Peyer's patch (tissue), 4 donors: Measurements from ENCODE around the gene SETD1A. TPM values are rescaled to one million over a fixed set of nuclear protein-coding genes. Genes with fewer than 3 reads are reported as not detected.

Experiments used
- DNase-seq, 3 donors: peaks; one replicate each; pipeline ENCODE4 v3.0.0-alpha.2; 2017 to 2019
- H3K27ac ChIP-seq, 4 donors: fragments of 200-600 bp; sonication (generic); one replicate each; pipeline ENCODE4 v1.5.1; 2016 to 2019
- H3K27me3 ChIP-seq, 2 donors: fragments of 200-600 bp; sonication (generic); one replicate each; pipeline ENCODE4 v1.5.1; 2019
- H3K36me3 ChIP-seq, 3 donors: fragments of 200-600 bp; sonication (generic); one replicate each; pipeline ENCODE4 v1.5.1; 2016 to 2019
- H3K4me1 ChIP-seq, 4 donors: fragments of 200-600 bp; sonication (generic); one replicate each; pipeline ENCODE4 v1.5.1; 2016 to 2019
- H3K4me3 ChIP-seq, 4 donors: fragments of 200-600 bp; sonication (generic); 1 replicate in 3 of 4; 2 replicates in 1 of 4; pipeline ENCODE4 v1.5.1; 2016 to 2019; ENCODE audit warnings: mild to moderate bottlenecking in 1 of 4
- H3K9me3 ChIP-seq, 4 donors: fragments of 200-600 bp; sonication (generic); one replicate each; pipeline ENCODE4 v1.5.1; 2016 to 2019; ENCODE audit warnings: mild to moderate bottlenecking in 1 of 4
- POLR2A ChIP-seq, 2 donors: fragments of 450-650 bp; IDR thresholded peaks; one replicate each; pipeline ENCODE4 v1.5.1; 2017; ENCODE audit warnings: antibody characterized with exemption in 2 of 2, mild to moderate bottlenecking in 2 of 2, moderate library complexity in 2 of 2
- small RNA-seq, 2 donors: library from RNA; depleted of rRNA; stranded (forward); fragments of <200 nt; gene quantifications; one replicate each; pipeline ENCODE3, GENCODE V24; 2016
- total RNA-seq, 4 donors: library from RNA; depleted of rRNA; stranded (reverse); fragments of >200 nt; gene quantifications; one replicate each; pipeline ENCODE4 v1.1.0, GENCODE V29; 2016
- TF ChIP-seq, protein P1 (sequence below), 6 experiments: fragments of 450-650 bp in 4 of 6; fragments of 200-600 bp in 2 of 6; sonication (generic) in 1 of 6; IDR thresholded peaks; one replicate each; pipeline ENCODE4 v1.5.1; 2017 to 2019; ENCODE audit warnings: antibody characterized with exemption in 6 of 6, mild to moderate bottlenecking in 3 of 6, moderate library complexity in 1 of 6

SETD1A gene
- total RNA-seq, 4 donors from 2014 or later: 10.0 to 22.0 (median 16.5) TPM

DNA sequence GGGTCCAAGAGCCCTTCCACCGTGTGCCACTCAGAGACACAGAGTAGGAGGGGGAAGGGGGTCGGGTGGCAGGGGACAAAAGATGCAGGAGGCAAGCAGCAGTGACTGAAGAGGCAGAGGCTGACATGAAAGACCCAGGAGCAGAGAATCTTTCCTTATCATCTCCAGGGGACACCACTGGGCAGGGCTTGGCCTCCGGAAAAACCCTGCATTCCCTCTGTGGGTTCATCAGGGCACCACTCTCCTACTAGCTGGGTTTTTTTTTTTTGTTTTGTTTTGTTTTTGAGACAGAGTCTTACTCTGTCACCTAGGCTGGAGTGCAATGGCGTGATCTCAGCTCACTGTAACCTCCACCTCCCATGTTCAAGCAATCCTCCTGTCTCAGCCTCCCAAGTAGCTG lies 73.7 kb downstream of the SETD1A start:
- H3K27me3 ChIP-seq: no peaks in the 10 kb centered on the region
- DNase-seq: no peak
- TF ChIP-seq, protein P1, sequence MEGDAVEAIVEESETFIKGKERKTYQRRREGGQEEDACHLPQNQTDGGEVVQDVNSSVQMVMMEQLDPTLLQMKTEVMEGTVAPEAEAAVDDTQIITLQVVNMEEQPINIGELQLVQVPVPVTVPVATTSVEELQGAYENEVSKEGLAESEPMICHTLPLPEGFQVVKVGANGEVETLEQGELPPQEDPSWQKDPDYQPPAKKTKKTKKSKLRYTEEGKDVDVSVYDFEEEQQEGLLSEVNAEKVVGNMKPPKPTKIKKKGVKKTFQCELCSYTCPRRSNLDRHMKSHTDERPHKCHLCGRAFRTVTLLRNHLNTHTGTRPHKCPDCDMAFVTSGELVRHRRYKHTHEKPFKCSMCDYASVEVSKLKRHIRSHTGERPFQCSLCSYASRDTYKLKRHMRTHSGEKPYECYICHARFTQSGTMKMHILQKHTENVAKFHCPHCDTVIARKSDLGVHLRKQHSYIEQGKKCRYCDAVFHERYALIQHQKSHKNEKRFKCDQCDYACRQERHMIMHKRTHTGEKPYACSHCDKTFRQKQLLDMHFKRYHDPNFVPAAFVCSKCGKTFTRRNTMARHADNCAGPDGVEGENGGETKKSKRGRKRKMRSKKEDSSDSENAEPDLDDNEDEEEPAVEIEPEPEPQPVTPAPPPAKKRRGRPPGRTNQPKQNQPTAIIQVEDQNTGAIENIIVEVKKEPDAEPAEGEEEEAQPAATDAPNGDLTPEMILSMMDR (IDR thresholded peaks at IDR 0.05): no peak
- TF ChIP-seq POLR2A (IDR thresholded peaks at IDR 0.05): no peak
- no peak overlapping the region for H3K27ac ChIP-seq
- peaks cover 0 to 9% (median 0%) of the 10 kb centered on the region in 3 donors for H3K36me3 ChIP-seq
- H3K9me3 ChIP-seq: no peaks in the 10 kb centered on the region
- no peak overlapping the region for H3K4me3 ChIP-seq
- H3K4me1 ChIP-seq: peaks cover 0 to 18% (median 0%) of the 10 kb centered on the region in 4 donors

DNA sequence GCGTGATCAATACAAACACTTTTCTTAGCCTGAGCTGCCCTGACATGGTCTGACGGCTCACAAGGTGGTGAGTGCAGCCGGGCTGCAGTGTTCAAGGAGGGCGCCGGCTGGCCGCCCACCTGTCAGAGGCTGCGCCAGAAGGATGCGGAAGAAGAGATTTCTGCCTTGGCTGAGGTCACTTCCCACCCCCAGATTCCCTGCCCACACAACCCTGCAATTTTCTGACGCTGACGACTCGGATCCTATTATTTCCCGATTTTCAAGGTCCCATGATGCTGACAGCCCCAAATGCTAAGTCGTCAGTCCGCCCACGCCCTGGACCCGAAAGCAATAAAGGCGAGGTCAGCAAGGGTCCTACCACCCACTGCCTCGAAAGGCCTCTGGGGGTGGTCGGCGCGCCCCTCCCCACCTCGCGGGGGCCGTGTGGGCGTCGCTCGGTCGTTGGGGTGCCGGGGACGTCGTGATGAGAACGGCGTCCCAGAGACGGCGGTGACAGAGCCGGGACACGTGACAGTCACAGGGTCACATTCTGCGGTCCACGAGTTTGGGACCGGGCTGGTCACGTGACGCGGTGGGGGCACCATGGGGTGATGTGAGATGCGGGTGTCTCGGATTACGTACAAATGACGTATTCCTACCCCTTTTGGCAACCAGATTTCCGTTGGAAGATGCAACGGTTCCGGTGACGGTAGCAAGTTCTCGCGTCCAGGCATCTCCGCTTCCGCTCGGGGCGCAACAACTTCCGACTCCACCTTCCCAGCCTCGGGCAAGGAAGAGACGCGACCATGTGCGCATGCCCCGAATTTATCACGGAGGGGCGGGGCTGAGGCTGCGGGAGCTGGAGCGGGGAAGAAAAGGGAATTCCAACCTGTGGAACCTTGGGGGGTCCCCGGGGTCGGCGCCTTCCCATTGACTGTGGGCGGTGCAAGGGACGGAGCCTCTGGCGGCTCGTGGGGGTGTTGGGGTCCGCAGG lies 75.5 kb downstream of the SETD1A start, which contains the start of gene STX4:
TSS of gene STX4 (plus strand) at position 823 of the 973 bp plus-strand sequence. CDS start 248 bp downstream, outside the sequence.
- peak within 1 kb of the TSS; percentile 69 to 93 (median 92) for H3K4me3 ChIP-seq
- H3K27ac ChIP-seq: peak within 1 kb of the TSS; percentile 91 to 98 (median 96)
- H3K4me1 ChIP-seq: peaks cover 0 to 21% (median 0%) of the 10 kb centered on the region in 4 donors
- H3K27me3 ChIP-seq: no peaks in the 10 kb centered on the region
- peak; percentile 97 to 99 (median 98) for DNase-seq
- TF ChIP-seq POLR2A (IDR thresholded peaks at IDR 0.05): peak; percentile 19 to 36
- TF ChIP-seq, protein P1 (IDR thresholded peaks at IDR 0.05): peak in 1 of 6 experiments; percentile 13
- H3K9me3 ChIP-seq: no peaks in the 10 kb centered on the region
- peaks cover 0 to 14% (median 0%) of the 10 kb centered on the region in 3 donors for H3K36me3 ChIP-seq

DNA sequence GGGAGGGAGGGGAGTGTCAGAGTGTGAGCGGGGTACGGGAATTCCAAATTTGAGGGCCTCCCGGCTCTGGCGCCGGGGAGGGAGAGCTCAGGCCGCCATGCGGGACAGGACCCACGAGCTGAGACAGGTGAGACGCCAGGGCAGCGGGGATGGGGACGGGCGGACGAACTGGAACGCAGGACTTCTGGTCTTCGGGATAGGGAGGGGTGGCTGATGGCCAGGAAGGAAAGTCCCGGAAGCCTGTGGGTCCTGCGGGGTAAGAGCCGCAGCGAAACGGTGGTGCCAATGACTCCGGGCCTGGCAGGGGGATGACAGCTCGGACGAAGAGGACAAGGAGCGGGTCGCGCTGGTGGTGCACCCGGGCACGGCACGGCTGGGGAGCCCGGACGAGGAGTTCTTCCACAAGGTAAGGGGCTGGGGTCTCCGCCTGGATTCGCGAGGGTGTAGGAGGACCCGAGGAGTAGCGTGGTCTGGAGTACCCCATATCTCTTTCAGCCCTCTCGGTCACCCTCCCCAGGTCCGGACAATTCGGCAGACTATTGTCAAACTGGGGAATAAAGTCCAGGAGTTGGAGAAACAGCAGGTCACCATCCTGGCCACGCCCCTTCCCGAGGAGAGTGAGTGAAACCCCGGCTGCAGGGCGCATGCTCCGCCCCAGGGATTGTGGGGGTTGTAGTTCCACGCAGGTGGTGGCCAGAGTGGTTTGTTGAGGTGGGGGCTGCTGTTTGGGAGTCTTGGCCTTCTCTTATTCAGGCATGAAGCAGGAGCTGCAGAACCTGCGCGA lies 76.3 kb downstream of the SETD1A start:
- H3K27ac ChIP-seq: peak overlapping the region; percentile 91 to 98 (median 96)
- H3K4me3 ChIP-seq: peak overlapping the region; percentile 69 to 93 (median 92)
- H3K36me3 ChIP-seq: peaks cover 0 to 23% (median 0%) of the 10 kb centered on the region in 3 donors
- no peaks in the 10 kb centered on the region for H3K27me3 ChIP-seq
- peaks cover 0 to 21% (median 0%) of the 10 kb centered on the region in 4 donors for H3K4me1 ChIP-seq
- peak; percentile 79 to 91 for TF ChIP-seq POLR2A (IDR thresholded peaks at IDR 0.05)
- TF ChIP-seq, protein P1 (IDR thresholded peaks at IDR 0.05): no peak
- peak; percentile 95 to 97 (median 96) for DNase-seq
- no peaks in the 10 kb centered on the region for H3K9me3 ChIP-seq

Small RNA genes within 50 kb of the gene (small RNA-seq; reads per million reads assigned to genes)
- 0 reads per million in 2 donors for gene AC135048.1

Other genes starting within 250 kb of the SETD1A start
- gene PHKG2, start 209.3 kb upstream of the SETD1A start, total RNA-seq: 10 to 100 TPM; 38.9 to 94.1 (median 57.7) TPM
- gene CFAP119, start 195.7 kb upstream of the SETD1A start, total RNA-seq: 10 to 100 TPM in 1 of 4 donors, 1 to 10 TPM in 3; 2.9 to 17.3 (median 4.2) TPM
- gene RNF40, start 195.4 kb upstream of the SETD1A start, total RNA-seq: 100 to 1,000 TPM in 1 of 4 donors, 10 to 100 TPM in 3; 45.0 to 115 (median 73.0) TPM
- 10 to 100 TPM; 10.9 to 28.7 (median 19.0) TPM for gene ZNF629, start 170.5 kb upstream of the SETD1A start, total RNA-seq
- 10 to 100 TPM; 12.1 to 23.9 (median 17.8) TPM for gene BCL7C, start 63.7 kb upstream of the SETD1A start, total RNA-seq
- 1 to 10 TPM in 1 of 4 donors, not detected in 3; 1.2 TPM for gene CTF1, start 61.1 kb upstream of the SETD1A start, total RNA-seq
- 10 to 100 TPM; 25.0 to 51.2 (median 47.9) TPM for gene FBXL19, start 34.2 kb upstream of the SETD1A start, total RNA-seq
- gene ORAI3, start 8.7 kb upstream of the SETD1A start, total RNA-seq: 10 to 100 TPM; 10.7 to 25.0 (median 20.3) TPM
- 10 to 100 TPM; 38.8 to 59.1 (median 52.2) TPM for gene HSD3B7, start 27.5 kb downstream of the SETD1A start, total RNA-seq
- gene STX1B, start 52.9 kb downstream of the SETD1A start, total RNA-seq: 1 to 10 TPM in 2 of 4 donors, under 1 TPM in 1, not detected in 1; 0.18 to 1.3 (median 1.0) TPM
- gene STX4, start 75.8 kb downstream of the SETD1A start, total RNA-seq: 100 to 1,000 TPM in 3 of 4 donors, 10 to 100 TPM in 1; 60.2 to 159 (median 101) TPM
- gene ZNF668, start 116.5 kb downstream of the SETD1A start, total RNA-seq: 10 to 100 TPM in 2 of 4 donors, 1 to 10 TPM in 2; 3.3 to 17.2 (median 11.4) TPM
- gene ZNF646, start 116.7 kb downstream of the SETD1A start, total RNA-seq: 10 to 100 TPM; 11.6 to 42.1 (median 29.8) TPM
- 10 to 100 TPM in 2 of 4 donors, 1 to 10 TPM in 2; 6.8 to 18.4 (median 12.0) TPM for gene PRSS53, start 131.2 kb downstream of the SETD1A start, total RNA-seq
- 100 to 1,000 TPM in 2 of 4 donors, 10 to 100 TPM in 2; 20.6 to 207 (median 102) TPM for gene VKORC1, start 137.0 kb downstream of the SETD1A start, total RNA-seq
- 10 to 100 TPM; 30.5 to 71.4 (median 41.8) TPM for gene BCKDK, start 150.6 kb downstream of the SETD1A start, total RNA-seq
- gene KAT8, start 159.9 kb downstream of the SETD1A start, total RNA-seq: 10 to 100 TPM; 41.5 to 89.4 (median 70.0) TPM
- 100 to 1,000 TPM in 3 of 4 donors, 10 to 100 TPM in 1; 27.2 to 666 (median 549) TPM for gene PRSS8, start 178.0 kb downstream of the SETD1A start, total RNA-seq
- 10 to 100 TPM in 3 of 4 donors, not detected in 1; 26.1 to 31.3 (median 28.2) TPM for gene PRSS36, start 192.3 kb downstream of the SETD1A start, total RNA-seq
- gene FUS, start 222.4 kb downstream of the SETD1A start, total RNA-seq: 100 to 1,000 TPM in 2 of 4 donors, 10 to 100 TPM in 2; 69.7 to 173 (median 121) TPM
- 100 to 1,000 TPM in 2 of 4 donors, 10 to 100 TPM in 2; 91.1 to 201 (median 125) TPM for gene PYCARD, start 245.0 kb downstream of the SETD1A start, total RNA-seq